ENCODE data around the gene TNIK.
"Not testable (repeated sequence)": the region's sequence is repeated elsewhere in the genome, so short reads cannot be mapped to it uniquely, and the experiment has no call there.

Gene TNIK

DNA sequence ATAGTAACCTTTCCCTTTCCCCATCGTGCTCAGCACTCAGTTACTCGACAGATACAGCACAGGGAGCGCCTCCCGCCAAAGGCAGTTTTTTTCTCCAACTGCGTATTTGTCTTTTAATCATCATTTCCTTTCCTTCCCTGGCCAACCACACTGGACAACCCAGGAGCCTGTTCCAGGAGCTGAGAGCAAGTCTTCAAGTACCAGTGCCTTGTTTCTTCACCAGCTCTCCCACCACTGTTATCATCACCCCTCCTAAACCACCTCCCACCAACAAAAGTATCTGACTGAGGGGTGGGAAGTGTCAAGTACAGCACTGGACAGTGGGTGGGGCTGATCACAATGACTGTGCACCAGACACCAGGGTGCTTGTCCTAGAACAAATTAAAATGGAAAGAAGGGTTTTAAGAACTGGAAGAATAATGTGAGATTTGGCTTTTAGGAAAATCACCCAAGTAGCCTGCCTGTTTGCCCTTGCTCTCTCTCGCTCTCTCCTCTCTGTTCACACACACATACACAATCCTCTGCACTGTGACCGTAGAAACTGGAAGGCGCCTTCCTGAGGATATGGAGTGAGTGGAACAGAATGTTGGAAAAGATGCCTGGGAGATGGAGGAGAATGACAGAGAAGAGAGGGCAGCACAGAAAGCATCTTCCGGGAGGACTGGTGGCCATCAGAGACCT, 126.3 kb downstream of the TNIK start:
- no peak for DNase-seq

DNA sequence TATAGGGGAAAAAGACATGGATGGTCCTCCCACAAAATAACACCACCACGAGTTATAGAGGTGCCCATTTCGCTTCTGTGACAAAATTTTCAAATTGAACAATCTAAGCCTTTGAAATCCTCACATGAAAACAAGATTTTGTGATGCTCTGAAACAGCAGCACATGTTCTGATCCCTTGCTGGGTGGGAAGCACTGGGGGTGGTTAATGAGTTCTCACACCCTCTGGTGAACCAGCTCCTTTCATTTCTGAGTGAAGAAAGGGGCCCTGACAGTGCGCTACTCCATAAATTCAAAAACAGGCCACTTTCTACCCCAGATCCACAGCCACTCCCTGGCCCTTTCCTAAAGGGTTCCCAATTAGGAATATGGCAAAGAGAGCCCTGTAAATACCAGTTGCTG, 129.3 kb downstream of the TNIK start:
- DNase-seq = no peak

DNA sequence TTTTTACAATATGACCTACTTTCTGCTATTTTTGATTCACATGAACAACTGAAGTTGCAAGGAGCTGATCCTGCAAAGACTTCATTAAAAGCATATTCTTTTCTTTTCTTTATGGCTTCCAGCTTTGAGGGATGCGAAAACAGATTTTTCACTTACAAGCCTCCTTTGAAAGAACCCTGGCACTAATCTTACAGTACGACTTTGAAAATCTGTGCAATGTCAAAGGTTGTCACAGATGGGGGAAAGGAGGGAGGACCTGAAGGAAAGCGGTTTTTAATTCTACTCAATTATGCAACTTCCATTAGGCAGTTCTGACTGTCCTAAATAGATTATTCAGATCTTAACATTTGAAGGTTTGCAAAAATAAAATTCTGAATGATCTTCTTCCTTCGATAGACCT, 130.5 kb downstream of the TNIK start:
- no peak for DNase-seq

DNA sequence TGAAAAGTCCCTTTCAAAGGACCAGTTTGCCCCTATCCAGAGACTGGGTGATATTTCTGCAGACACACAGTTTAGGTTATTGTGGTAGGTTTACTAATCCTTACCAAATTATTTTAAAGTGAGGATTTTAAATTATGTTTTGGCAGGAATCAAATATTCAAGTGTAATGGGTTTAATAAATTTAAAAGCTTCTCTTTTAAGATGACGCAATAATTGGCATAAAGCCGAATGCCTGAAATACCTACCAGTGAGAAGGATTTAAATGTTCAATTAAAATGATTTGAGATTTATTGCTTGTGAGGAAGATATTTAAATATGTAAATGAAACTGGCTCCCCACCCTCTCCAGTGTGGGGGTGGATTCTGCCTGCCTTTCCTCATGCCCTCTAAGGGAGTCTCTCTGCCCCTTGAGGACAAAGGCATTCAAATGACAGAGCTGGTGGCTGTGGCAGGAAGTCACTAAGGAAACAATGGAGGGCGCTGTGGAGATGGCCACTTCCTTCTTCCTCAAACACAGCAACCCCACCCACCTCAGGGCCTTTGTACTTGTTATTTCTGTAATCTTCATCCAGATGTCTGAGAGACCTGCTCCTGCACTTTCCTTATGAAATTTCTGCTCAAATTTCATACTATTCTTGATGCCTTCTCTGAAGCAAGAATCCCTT, 131.7 kb downstream of the TNIK start:
- DNase-seq = peak; percentile 43

DNA sequence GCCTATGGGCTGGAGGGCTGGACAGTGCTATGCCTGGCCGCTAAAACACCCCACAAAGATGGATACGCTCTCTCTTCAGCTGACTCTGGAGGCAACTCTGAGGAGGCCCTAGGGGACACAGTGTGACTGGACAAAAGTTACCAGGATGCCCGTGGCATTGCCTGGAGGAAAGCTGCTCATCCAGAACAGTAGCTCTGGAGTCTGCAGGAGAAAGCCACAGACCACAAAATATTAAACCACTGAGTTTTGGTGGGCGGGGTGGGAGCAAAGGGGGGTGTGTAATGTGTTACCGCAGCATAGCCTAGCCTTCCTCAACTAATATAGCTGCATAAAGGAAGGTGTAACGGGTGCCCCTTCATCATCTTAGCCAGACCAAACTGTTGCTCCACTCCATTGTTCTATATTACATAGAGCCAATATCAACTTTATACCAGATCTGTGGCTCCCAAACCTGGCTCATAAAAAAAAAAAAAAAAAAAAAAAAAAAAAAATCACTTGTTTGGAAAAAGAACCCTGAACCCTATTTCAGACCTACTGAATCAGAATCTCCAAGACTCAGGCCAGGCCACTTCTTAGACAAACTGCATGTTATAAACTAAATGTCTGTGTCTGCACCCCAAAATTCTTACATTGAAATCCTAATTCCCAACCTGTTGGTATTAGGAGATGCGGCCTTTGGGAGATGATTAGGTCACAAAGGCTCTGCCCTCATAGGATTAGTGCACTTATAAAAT, 132.6 kb downstream of the TNIK start:
- no peak for DNase-seq

DNA sequence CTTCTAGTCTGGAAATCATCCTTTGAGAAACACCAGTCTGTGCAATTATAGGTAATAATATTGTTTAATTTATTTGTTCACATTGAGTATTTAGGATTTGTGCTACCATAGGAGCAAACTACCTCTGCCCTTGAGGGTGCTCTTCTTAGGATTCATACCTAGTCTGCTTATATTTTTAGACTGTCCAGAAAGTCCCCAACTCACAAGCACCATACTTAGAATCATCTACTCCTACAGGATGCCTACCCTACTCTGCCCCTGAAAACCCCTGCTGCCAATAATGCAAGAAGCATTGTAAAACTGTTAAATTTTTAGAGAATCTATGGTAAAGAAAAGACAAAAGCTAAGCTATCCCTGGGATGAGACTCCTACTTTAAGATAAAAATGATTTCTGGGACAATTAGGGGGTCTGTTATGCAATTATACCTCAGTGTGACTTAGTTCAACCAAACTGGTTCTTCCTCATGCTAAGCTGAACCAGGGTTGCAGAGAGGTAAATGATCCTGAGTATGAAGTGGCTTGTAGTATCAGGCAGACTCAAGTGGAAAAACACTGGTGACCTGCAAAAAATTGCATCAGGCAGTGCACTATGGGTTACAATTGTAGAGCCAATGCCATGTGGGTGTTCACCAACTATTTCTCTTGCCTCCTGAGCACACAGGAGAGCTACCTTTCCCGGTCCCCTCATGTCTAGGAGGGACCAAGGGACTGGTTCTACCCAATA, 133.3 kb downstream of the TNIK start:
- DNase-seq = no peak

DNA sequence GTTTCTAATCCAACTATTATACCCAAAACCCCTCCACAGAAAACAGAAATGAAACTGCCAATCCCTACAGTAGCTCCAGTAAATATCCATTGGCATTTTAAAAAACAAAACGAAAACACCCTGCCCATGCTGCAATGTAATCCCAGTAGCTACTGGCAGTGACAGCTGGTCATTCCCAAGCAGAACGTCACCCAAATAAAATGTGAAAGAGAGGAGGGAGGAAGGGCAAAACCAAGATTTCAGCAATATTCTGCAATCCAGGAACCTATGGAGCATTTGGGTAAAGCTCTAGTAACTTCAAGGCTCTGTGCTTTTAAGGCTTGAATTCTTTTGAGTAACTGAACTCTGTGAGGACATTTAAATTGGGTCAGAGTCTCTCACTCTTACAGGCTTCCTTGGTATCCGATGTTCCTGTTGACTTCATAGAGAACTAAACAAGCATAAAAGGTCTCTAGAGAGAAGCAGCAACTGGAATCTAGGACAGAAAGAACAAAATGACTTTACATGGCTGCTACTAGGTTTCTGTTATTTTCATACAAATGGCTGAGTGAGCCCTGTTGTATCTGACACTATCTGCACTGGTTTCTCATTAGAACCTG, 136.2 kb downstream of the TNIK start:
- DNase-seq = no peak

DNA sequence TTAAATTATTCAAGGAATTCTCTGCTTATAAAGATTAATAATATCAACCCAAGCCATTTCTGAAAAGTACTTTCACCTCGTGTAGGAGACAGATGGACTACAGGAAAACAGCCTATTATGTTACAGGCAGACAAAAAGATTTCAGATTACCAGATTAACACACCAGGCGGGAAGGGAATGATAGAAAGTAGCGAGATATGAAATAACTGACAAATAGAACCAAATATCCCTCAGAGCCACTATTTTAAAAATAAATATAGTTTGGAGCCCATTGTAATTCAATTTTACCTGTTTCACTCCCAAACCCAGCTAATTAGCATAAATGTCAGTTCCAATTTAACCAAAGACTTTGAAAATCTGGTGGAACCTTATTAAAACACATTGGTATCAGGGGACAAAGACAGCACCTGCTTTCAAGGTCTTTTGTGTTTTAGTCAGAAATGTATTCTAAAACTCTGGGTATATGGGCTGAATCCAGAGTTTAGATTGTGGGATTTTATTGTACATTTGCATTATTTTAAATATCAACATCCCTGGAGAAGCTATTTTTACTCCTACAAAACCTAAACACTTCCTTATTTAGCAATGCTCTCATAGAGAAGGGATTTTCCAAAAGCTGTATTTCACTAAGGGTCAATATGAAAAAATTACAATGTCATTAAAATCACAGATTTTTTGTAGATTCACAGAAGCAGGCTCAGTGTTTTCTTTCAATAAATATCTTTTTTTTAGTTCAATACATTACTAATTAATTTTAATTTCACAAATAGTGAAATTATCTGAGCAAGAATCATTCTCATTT, 138.4 kb downstream of the TNIK start:
- no peak for DNase-seq

DNA sequence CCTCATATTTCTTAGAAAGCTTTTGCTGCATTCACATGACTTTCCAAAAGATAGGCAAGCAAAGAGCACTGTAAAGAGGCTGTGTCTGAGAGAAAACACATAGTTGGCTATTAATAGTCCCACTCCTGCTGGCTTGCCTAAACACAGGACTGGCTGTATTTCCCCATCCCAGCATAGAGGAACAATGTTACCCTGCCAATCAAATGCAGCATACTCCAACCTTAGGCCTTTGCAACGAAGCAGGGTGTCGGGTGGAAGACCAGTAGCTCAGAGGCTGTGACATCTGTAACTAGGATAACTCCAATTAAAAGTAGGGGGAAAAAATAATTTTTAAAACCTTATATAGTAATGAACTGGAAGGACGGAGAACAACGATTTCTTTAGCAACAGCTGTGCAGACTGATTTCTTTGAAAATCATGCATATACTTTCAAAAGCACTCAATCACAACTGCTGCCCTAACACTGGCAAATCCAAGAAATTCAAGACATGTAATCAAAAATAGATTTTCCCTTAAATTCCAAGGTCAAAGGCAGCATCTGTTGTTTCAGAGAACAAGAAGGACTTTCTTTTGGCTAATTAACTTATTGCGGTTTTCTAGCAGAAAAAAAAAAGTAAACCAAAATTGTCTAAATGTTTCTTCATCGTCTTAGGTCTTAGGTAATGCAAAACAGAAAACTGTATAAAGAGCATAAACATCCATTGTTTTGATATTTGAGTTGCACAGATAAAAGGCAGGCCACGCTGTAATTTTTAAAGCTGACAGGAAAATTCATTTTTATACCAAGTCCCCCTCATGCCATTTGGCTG, 139.3 kb downstream of the TNIK start:
- DNase-seq = no peak

DNA sequence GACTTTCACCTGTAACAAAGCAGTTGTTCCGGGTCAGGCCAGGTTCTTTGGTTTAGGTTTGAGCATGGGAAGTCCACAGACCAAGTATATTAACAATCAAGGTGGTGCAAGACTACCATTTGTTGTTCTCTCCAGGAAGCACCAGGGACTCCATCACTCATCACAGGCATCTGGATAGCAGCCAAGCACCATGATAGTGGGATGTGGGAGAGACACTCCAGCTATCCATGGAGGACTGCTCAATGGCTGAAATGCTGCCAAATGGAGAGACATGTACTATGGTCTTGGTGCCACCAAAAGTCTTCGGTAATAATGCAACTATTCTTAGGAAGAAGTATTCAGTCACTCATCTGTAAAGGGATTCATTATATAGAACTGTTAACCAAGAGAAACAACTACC, 143.0 kb downstream of the TNIK start:
- DNase-seq = no peak

DNA sequence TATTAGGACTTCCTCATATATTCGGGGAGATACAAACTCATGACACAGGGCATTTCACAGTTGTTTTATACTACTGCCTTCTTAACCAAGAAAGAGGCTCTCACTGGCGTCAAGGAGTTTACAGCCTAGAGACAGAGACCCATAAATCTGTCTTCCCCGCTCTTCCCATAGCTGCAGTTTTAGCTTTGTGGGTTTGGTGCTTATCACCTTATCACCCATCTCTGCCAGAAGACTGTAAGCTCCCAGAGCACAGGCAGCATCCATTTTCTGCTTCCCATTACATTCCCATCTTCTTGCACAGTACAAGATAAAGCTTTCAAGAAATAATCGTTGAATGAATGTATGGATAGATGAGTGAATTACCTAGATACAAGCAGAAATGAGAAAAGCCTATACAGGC, 144.3 kb downstream of the TNIK start:
- DNase-seq = no peak

DNA sequence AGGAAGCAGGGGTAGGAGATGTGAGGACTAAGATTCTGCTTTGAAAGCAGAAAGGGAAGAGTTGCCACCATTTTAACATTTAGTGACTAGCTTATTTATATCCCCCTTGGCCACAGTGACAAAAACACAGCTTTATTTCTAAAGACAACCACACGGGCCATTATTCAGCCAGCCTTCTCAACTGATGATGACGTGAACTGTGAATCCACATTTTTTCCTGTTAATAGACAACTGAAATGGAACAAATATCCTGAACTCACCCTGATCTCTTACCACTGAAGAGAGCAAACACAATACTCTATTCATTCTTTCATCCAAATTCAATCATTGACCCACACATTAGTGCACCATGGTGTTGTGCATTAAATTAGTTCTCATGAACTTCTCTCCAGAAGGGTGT, 145.1 kb downstream of the TNIK start:
- DNase-seq = no peak

DNA sequence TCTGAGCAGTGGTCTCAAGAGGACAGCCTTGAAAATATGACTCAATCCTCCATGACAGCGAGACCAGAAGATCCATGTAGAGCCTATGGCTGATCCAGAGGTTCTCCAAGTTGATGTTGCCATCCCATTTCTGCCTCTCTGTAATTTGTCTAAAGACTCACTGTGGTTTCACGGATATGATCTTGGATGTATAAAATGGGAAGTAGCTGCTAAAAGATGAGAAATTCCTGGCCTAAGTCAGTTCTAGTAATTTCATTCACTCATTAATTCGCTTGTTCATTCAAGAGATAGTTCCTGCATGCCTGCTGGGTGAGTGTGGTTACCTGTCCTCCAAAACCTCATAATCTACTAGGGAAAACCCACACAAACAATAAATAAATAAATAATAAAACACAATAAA, 145.9 kb downstream of the TNIK start:
- DNase-seq = no peak

DNA sequence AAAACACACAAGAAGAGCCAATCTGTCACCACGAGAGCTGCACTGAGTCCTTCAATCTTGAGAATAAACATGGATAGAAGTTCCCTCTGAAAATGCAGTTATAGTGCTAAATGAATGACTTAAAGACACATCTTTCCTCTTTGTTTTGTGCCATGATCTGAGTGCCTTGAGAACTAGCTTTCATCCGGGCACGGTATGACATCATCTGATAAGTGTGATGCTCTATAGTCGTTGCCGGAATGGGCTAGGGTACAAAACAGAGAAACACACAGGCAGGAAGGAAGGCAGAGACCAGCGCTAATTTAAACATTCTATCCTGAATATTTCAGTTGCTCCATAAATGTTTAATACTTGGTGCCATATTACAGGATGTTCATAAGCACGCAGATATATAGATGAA, 146.5 kb downstream of the TNIK start:
- no peak for DNase-seq

DNA sequence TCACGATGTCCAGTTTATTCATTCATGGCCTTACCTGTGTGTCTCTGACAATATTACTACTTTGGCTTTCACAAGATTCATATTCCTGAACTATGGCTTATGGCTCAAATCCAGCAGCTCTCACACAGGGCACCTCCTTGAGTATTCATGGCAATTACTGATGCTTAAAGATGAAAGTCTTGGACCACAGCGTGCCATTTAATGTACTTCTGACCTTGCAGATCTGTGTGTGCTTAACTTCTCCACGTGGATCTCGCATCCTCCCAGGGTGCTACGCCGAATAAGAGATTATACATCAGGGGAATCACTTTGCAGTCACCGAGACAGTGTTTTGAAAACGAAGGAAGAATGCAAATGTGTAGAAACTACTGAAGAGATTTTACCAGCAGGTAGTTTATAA, 147.5 kb downstream of the TNIK start:
- no peak for DNase-seq

DNA sequence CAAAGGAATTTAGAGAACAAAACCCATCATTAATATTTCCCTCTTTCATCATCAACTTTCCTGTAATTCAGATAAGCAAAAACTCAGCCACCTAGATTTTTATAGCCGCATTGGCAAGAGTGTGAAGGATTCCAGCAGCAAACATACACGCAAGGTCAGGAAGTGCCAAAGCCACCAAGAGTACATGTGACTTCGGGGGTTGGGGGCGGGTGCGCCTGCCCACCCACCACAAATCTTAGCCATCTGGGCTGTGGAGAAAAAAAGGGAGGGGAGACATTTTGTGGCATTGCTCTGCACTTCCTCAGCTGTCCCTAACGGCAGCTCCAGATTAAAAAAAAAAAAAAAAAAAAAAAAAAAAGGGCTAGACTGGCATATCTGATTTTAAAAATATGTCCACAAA, 148.4 kb downstream of the TNIK start:
- no peak for DNase-seq

DNA sequence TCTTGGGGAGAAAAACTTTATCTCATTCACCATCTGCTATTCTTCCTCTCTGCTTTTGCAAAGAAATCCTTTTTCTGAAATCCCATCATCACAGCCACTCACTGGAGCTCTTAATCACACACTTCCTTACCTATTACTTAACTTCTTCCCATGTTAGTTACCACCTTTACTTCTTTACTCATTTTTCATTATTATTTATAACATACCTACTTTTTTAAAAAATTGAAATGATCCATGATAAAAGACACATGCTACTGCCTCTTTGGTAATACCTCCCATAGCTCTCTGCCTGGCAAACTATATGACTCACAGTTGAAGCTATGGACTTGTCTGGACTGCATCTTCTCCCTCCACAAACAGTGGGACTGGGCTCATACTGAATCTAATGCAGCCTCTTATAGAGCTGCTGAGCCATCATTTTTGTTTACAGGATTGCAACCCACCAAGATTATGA, 150.3 kb downstream of the TNIK start:
- DNase-seq = no peak

DNA sequence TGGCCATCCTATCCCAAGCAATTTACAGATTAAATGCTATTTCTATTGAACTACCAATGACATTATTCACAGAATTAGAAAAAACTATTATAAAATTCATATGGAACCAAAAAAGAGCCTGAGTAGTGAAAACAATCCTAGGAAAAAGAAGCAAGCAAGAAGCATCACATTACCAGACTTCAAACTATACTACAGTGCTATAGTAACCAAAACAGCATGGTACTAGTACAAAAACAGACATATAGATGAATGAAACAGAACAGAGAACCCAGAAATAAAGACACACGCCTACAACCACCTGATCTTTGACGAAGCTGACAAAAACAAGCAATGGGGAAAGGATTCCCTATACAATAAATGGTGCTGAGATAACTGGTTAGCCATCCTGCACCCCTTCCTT, 152.2 kb downstream of the TNIK start:
- DNase-seq = no peak

DNA sequence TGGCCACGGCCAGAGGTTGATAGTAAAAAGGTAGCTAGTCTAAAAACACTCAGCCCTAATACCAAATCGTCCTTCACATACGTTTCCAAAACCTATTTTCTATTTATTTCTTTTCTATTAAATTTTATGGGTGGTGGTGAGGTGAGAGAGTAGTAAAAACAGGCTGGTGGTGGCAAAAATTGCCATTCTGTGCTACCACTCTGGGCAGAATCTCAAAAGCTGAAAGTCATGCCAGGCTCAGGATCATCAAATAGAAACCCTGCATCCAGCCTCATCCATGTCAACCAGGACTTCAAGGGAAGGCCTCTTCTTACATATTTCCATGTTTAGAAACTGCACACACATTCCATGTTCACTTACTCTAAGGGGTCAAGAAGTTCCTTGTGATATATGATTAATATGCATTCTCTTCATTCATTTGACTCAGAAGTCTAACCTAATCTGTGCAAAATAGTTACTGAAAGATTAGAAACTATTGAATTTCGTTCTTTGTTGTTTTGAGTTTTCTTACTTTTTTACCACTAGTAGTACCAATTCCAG, 153.1 kb downstream of the TNIK start:
- no peak for DNase-seq

DNA sequence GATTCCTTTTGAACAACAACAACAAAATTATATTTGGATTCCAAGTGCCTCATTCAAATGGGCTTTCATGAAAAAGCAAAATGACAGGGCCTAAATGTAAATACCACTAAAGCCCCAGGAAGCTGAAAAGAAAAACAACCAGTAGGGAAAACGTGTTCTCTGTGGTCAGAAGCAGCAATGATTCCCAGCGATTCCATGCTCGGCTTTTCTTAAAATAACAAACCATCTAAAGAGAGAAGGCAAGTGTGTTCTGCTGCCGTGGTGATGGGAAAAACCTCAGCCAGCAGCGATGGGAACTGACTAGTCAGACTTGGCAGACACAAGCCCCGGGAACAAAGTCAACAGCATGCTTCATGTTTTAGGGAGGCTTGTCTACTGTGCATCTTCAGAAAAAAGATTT, 153.6 kb downstream of the TNIK start:
- DNase-seq = no peak

DNA sequence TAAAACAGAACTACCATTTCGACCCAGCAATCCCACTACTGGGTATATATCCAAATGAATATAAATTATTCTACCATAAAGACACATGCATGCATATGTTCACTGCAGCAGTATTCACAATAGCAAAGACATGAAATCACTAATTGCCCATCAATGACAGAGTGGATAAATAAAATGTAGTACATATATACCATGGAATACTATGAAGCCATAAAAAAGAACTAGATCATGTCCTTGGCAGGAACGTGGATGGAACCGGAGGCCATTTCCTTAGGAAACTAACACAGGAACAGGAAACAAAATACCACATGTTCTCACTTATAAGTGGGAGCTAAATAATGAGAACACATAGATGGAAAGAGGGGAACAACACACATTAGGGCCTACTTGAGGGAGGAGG, 154.4 kb downstream of the TNIK start:
- not testable (repeated sequence) for DNase-seq

All from activated effector memory CD4-positive, alpha-beta T cell treated with Interleukin-2 at 50 U/mL for 16 hours (primary cell).